RWPE2 (cell line): ENCODE results near the gene OR2V2.
"Not testable (repeated sequence)": the region's sequence is repeated elsewhere in the genome, so short reads cannot be mapped to it uniquely, and the experiment has no call there.

Experiments used
- ATAC-seq: fragments of 200-7000 bp; cut with Tn5 transposase; 3 replicates; pipeline ENCODE4 v1.9.1; 2021; ENCODE audit warnings: low read depth
- DNase-seq: peaks from one replicate; pipeline ENCODE4 v3.0.0-alpha.2; 2020; ENCODE audit warnings: low spot score
- H3K27ac ChIP-seq: fragments of 450-650 bp; 2 replicates; pipeline ENCODE4 v1.5.1; 2017; ENCODE audit warnings: mild to moderate bottlenecking; ENCODE audit not compliant: poor library complexity, severe bottlenecking
- H3K27me3 ChIP-seq: fragments of 250-450 bp; sonication (Bioruptor Pico); 2 replicates; pipeline ENCODE4 v1.5.1; 2021; ENCODE audit warnings: mild to moderate bottlenecking, moderate library complexity; ENCODE audit not compliant: insufficient read depth, poor library complexity, severe bottlenecking
- H3K36me3 ChIP-seq: fragments of 250-450 bp; sonication (Bioruptor Pico); 2 replicates; pipeline ENCODE4 v1.5.1; 2020; ENCODE audit warnings: low read depth, mild to moderate bottlenecking, moderate library complexity
- H3K4me1 ChIP-seq: fragments of 250-450 bp; sonication (Bioruptor Pico); 2 replicates; pipeline ENCODE4 v1.5.1; 2021; ENCODE audit warnings: mild to moderate bottlenecking, moderate library complexity; ENCODE audit not compliant: insufficient read depth, poor library complexity, severe bottlenecking
- H3K4me3 ChIP-seq: fragments of 250-450 bp; sonication (Bioruptor Pico); 2 replicates; pipeline ENCODE4 v1.5.1; 2021; ENCODE audit warnings: mild to moderate bottlenecking, moderate library complexity; ENCODE audit not compliant: severe bottlenecking
- H3K9me3 ChIP-seq: fragments of 250-450 bp; sonication (Bioruptor Pico); 2 replicates; pipeline ENCODE4 v1.5.1; 2021; ENCODE audit warnings: mild to moderate bottlenecking, moderate library complexity; ENCODE audit not compliant: severe bottlenecking
- TF ChIP-seq, protein P1 (sequence below): fragments of 450-650 bp; IDR thresholded peaks from one replicate; pipeline ENCODE4 v1.5.1; 2017; ENCODE audit warnings: mild to moderate bottlenecking, moderate library complexity; ENCODE audit not compliant: poor library complexity, severe bottlenecking

The OR2V2 gene

DNA sequence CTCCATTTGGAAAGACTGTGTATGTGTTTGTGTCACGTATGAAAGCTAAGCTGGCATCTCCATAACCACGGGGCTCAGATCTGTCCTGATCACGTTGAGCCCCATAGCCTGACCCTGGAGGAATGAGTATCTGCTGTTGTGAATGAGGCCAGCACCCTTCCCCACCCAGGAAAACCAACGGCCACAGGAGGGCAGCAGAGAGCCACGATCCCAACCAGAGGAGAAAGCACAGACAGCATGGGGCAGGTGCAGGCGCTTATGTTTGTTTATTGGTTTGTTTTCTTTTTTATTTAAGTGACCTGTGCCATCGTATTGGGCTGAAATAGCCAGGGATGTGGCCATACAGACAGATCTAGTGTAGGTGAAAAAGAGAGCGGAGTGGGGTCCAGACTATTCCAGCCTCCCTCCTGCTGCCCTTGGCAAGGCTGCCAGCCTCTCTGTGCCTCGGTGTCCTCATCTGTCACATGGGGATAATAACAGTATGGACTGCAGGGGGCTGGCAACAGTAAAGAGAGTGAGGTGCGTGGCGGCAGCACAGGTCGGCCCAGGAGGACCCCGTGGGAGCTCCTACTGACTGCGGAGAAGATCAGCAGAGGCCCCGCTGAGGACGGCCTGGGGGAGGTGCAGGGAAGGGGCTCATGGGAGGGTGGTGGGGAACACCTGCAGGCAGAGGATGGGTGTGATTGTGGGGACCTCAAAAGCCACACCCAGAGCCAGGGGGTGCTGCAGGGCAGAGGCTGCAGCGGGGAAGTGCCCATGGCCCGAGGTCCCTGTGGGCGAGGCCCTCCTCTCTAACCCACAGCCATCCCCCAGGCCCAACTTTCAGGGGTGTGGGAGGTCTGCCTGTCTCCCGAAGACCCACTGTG lies 12.1 kb downstream of the OR2V2 start:
- peak; percentile 90 for ATAC-seq
- no peaks in the 10 kb centered on the region for H3K9me3 ChIP-seq
- H3K27ac ChIP-seq, result peak overlapping the region; percentile 65
- H3K27me3 ChIP-seq, result no peaks in the 10 kb centered on the region
- H3K4me3 ChIP-seq, result no peak overlapping the region
- peaks cover 8% of the 10 kb centered on the region for H3K4me1 ChIP-seq
- TF ChIP-seq, protein P1, sequence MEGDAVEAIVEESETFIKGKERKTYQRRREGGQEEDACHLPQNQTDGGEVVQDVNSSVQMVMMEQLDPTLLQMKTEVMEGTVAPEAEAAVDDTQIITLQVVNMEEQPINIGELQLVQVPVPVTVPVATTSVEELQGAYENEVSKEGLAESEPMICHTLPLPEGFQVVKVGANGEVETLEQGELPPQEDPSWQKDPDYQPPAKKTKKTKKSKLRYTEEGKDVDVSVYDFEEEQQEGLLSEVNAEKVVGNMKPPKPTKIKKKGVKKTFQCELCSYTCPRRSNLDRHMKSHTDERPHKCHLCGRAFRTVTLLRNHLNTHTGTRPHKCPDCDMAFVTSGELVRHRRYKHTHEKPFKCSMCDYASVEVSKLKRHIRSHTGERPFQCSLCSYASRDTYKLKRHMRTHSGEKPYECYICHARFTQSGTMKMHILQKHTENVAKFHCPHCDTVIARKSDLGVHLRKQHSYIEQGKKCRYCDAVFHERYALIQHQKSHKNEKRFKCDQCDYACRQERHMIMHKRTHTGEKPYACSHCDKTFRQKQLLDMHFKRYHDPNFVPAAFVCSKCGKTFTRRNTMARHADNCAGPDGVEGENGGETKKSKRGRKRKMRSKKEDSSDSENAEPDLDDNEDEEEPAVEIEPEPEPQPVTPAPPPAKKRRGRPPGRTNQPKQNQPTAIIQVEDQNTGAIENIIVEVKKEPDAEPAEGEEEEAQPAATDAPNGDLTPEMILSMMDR, result peak; percentile 99
- peak; percentile 81 for DNase-seq
- H3K36me3 ChIP-seq, result no peaks in the 10 kb centered on the region

DNA sequence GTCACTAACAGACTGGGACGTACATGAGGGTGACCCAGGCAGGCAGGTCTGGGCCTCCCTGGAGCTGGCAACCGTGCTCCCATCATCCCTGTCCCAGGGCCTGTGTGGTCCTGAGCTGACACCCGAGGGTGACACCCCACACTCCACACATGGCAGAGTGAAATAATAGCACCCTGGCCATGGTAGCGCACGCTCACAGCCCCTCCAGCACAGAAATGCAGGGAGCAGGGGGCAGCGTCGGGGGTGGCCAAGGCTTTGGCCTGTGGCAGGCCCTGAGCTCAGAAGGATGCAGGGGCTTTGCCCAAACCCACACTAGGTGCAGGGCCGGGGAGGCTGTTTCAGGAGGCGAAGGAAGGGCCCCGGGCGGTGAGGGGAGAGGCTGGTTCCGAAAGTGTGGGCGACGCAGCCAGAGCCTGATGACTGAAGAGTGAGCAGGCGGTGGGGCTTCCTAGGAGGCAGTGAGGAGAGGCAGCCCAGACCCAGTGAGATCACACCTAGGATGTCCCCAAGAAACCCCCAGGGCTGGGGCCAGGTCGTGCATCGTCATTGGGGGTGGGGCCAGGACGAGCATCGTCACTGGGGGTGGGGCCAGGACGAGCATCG lies 12.9 kb downstream of the OR2V2 start:
- no peaks in the 10 kb centered on the region for H3K27me3 ChIP-seq
- peak; percentile 46 for ATAC-seq
- DNase-seq, result peak; percentile 82
- peak overlapping the region; percentile 65 for H3K27ac ChIP-seq
- H3K4me1 ChIP-seq, result peaks cover 8% of the 10 kb centered on the region
- H3K36me3 ChIP-seq, result no peaks in the 10 kb centered on the region
- no peaks in the 10 kb centered on the region for H3K9me3 ChIP-seq
- H3K4me3 ChIP-seq, result peak overlapping the region; percentile 24
- TF ChIP-seq, protein P1, result no peak

DNA sequence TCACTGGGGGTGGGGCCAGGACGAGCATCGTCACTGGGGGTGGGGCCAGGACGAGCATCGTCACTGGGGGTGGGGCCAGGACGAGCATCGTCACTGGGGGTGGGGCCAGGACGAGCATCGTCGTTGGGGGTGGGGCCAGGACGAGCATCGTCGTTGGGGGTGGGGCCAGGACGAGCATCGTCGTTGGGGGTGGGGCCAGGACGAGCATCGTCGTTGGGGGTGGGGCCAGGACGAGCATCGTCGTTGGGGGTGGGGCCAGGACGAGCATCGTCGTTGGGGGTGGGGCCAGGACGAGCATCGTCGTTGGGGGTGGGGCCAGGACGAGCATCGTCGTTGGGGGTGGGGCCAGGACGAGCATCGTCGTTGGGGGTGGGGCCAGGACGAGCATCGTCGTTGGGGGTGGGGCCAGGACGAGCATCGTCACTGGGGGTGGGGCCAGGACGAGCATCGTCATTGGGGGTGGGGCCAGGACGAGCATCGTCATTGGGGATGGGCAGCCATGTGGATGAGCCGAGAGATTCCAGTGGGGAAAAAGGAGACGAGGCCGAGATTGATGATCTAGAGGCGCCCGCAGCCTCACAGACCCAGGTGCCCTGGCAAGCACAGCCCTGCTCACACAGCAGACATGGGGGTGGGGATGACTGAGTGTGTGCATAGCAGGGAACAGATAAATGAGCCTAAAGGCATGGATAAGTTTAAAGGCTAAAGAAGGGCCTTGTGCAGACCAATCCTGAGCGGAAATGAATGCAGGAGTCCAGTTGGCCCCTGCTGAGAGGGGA lies 13.6 kb downstream of the OR2V2 start:
- ATAC-seq (peak; percentile 43), DNase-seq (peak; percentile 77)
- peak overlapping the region; percentile 56 for H3K27ac ChIP-seq
- H3K4me3 ChIP-seq, result peak overlapping the region; percentile 6
- not testable (repeated sequence) for H3K27me3 ChIP-seq, H3K36me3 ChIP-seq, H3K9me3 ChIP-seq, H3K4me1 ChIP-seq

DNA sequence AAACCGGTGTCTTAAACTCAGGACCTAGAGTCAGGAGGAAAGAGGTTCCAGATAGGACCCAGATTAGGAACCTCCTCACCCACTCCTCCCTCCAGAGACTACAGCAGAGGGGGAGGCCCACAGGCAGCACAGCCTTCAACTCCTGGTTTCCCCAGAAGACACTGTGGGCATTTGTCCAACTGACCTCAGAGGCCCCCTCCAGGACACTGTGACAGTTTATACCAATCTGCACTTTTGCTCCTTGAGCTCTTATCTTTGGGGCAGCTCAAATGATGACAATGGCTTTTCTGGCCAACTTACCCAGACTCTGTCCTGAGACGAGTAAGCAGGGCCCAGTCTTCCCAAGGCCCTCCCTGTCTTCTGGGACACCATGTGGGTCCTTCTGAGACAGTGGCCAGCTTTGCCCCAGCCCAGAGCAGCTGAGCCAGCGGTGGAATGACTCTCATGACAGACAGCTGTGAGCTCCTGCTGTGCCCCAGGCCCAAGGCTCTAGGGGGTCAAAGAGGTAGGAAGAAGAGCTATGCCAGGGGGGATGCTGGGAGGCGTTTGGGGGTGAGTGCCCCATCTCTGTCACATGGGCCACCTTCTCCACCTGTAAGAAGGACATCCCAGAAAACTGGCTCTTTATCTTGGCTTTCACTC lies 14.3 kb downstream of the OR2V2 start:
- DNase-seq (no peak), ATAC-seq (no peak)
- no peaks in the 10 kb centered on the region for H3K27me3 ChIP-seq
- TF ChIP-seq, protein P1, result no peak
- H3K4me3 ChIP-seq, result peak overlapping the region; percentile 6
- H3K36me3 ChIP-seq, result no peaks in the 10 kb centered on the region
- H3K27ac ChIP-seq, result peak overlapping the region; percentile 56
- H3K4me1 ChIP-seq, result peaks cover 8% of the 10 kb centered on the region
- H3K9me3 ChIP-seq, result no peaks in the 10 kb centered on the region
